CD4-positive, alpha-beta T cell (primary cell): ENCODE measurements around the gene TRIB2. TPM values are rescaled to one million over a fixed set of nuclear protein-coding genes. Genes with fewer than 3 reads are reported as not detected.

ENCODE experiments used
- ATAC-seq: fragments of 200-7000 bp; cut with Tn5 transposase; one replicate; pipeline ENCODE4 v1.10.0; 2022; ENCODE audit warnings: mild to moderate bottlenecking; ENCODE audit not compliant: poor library complexity
- CTCF ChIA-PET: fragments of 350-600 bp; sonication (Branson Sonifier 250); formaldehyde crosslinking; loops from one replicate; lab custom pipeline; 2021; ENCODE audit warnings: antibody characterized with exemption, inconsistent platforms; lab: Charles Lee
- POLR2A ChIA-PET: fragments of 350-600 bp; sonication (Branson Sonifier 250); formaldehyde crosslinking; loops from one replicate; lab custom pipeline; 2021; ENCODE audit warnings: antibody characterized with exemption, inconsistent platforms; lab: Charles Lee
- DNase-seq, 14 experiments: peaks; one replicate each; pipeline ENCODE4 v3.0.0-alpha.2; 2013 to 2020; ENCODE audit warnings: mixed read lengths in 2 of 14
- H3K27ac ChIP-seq, 2 donors: one replicate each; pipeline versions ENCODE4 v1.5.1 to v1.7.0; 2013; ENCODE audit warnings: low read length in 2 of 2, low read depth in 1 of 2, mild to moderate bottlenecking in 1 of 2
- H3K27me3 ChIP-seq, 2 experiments: 1 replicate in 1 of 2; 2 replicates in 1 of 2; pipeline versions ENCODE4 v1.6.1 to v1.7.0; 2013; ENCODE audit warnings: low read length in 2 of 2, control low read depth in 1 of 2, mild to moderate bottlenecking in 1 of 2, moderate library complexity in 1 of 2; ENCODE audit not compliant: insufficient read depth in 2 of 2, control insufficient read depth in 1 of 2
- H3K36me3 ChIP-seq: one replicate; pipeline ENCODE4 v1.6.1; 2013; ENCODE audit warnings: low read length, control low read depth; ENCODE audit not compliant: insufficient read depth
- H3K4me1 ChIP-seq: one replicate; pipeline ENCODE4 v1.6.1; 2013; ENCODE audit warnings: low read length, control low read depth; ENCODE audit not compliant: insufficient read depth
- H3K4me3 ChIP-seq: one replicate; pipeline ENCODE4 v1.5.1; 2013; ENCODE audit warnings: mild to moderate bottlenecking, low read length, moderate library complexity
- H3K9me3 ChIP-seq, 2 experiments: 1 replicate in 1 of 2; 2 replicates in 1 of 2; pipeline versions ENCODE4 v1.6.1 to v1.7.0; 2013; ENCODE audit warnings: low read length in 2 of 2, mild to moderate bottlenecking in 2 of 2, control low read depth in 1 of 2, moderate library complexity in 1 of 2; ENCODE audit not compliant: control insufficient read depth in 1 of 2, insufficient read depth in 1 of 2
- H3K27ac Mint-ChIP-seq: one replicate; pipeline ENCODE4 v1.8.0; 2020; ENCODE audit warnings: mixed read lengths
- H3K27me3 Mint-ChIP-seq: one replicate; pipeline ENCODE4 v1.8.0; 2021; ENCODE audit warnings: mixed read lengths
- H3K36me3 Mint-ChIP-seq: one replicate; pipeline ENCODE4 v1.8.0; 2021; ENCODE audit warnings: low read depth, mixed read lengths
- H3K4me1 Mint-ChIP-seq: one replicate; pipeline ENCODE4 v1.8.0; 2021; ENCODE audit warnings: low read depth, mixed read lengths
- H3K4me3 Mint-ChIP-seq: one replicate; pipeline ENCODE4 v1.8.0; 2020; ENCODE audit warnings: mild to moderate bottlenecking, mixed read lengths
- H3K9me3 Mint-ChIP-seq: one replicate; pipeline ENCODE4 v1.8.0; 2020; ENCODE audit warnings: mixed read lengths
- CTCF ChIP-seq: fragments of 200-600 bp; IDR thresholded peaks from one replicate; pipeline ENCODE4 v1.8.0; 2022; ENCODE audit warnings: antibody characterized with exemption, mild to moderate bottlenecking
- intact Hi-C, 2 experiments: fragments of 100-400 bp; cut with DNase I in 1 of 2; cut with micrococcal nuclease in 1 of 2; formaldehyde crosslinking; loops; one replicate each; pipeline versions ENCODE4 v1.15.1 to v1.9.0; 2023 to 2025; cut with DNase I, micrococcal nuclease
- total RNA-seq, 174 experiments: library from RNA in 2 of 174; stranded (reverse) in 2 of 174; gene quantifications; one replicate each; pipeline ENCODE4 v1.2.3 and lab custom pipeline; 2021 to 2026

Gene TRIB2
- total RNA-seq, 2 experiments from 2014 or later, result 91.3 to 102 TPM

DNA sequence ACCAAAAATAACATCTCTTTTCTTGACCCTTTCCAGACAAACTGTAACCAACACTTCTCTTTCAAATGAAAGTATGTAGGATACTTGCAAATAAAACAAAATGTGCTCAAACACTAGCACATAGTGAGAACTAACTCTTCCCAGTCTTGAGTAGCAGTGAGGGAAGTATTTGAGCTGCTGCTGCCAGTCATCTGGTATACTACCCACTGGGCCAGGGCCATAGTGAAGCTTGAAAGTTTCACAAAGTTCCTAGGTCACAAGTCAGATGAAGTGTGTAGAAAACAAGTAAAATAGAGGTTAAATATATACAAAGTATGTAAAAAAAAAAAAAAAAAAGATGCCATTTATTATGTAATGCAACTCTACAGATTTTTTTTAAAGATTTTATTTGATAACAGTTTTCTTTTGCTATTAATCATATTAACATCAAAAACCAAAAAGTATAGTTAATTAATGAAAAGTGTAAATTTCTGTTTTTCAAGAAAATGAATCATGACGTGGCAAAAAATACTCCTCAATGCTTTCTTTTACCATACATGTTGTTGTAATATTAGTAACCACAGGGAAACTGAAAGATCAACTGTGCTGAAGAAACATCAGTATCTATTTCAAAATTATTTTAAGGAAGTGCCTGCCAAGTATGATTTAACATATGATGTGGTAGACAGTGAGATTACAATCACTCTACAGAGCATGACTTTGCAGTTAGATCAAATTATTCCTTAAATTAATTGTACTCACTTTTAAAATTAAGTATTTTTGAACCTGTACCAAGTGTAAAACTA lies 21.6 kb upstream of the TRIB2 start:
- Mint-ChIP-seq H3K27me3 (no peaks in the 10 kb centered on the region), H3K9me3 (peaks cover 8% of the 10 kb centered on the region), H3K4me3 (no peak overlapping the region), H3K4me1 (no peaks in the 10 kb centered on the region), H3K27ac (no peak overlapping the region), H3K36me3 (no peaks in the 10 kb centered on the region)
- intact Hi-C loops, result no loop called here
- H3K9me3 ChIP-seq, result peaks cover 0 to 4% of the 10 kb centered on the region in 2 experiments
- ChIA-PET CTCF (no interaction called here), POLR2A (no interaction called here)
- no peak overlapping the region for H3K27ac ChIP-seq
- no peak overlapping the region for H3K4me3 ChIP-seq
- TF ChIP-seq CTCF, result no peak
- ATAC-seq (no peak), DNase-seq (peak in 1 of 14 experiments; percentile 17)
- no peaks in the 10 kb centered on the region for H3K27me3 ChIP-seq
- no peaks in the 10 kb centered on the region for H3K4me1 ChIP-seq
- H3K36me3 ChIP-seq, result no peaks in the 10 kb centered on the region

- Mint-ChIP-seq H3K36me3 (no peaks in the 10 kb centered on the region), H3K9me3 (no peaks in the 10 kb centered on the region), H3K4me3 (no peak overlapping the region), H3K4me1 (peaks cover 13% of the 10 kb centered on the region), H3K27ac (no peak overlapping the region), H3K27me3 (no peaks in the 10 kb centered on the region)
- POLR2A ChIA-PET, result no interaction called here
- no peak overlapping the region for H3K4me3 ChIP-seq
- peaks cover 6% of the 10 kb centered on the region for H3K4me1 ChIP-seq
- no peaks in the 10 kb centered on the region for H3K36me3 ChIP-seq
- H3K27ac ChIP-seq, result no peak overlapping the region
- intact Hi-C loops, result no loop called here
- DNase-seq (no peak), ATAC-seq (no peak)
- CTCF ChIA-PET, result interaction anchor here (1.4 kb wide), 1 partner anchor 10 kb away, joined by 3 read pairs; no protein-coding TSS in a partner anchor
- no peak for TF ChIP-seq CTCF
- H3K27me3 ChIP-seq, result no peaks in the 10 kb centered on the region
- peaks cover 0 to 2% of the 10 kb centered on the region in 2 experiments for H3K9me3 ChIP-seq
Measured at GRCh38 chr2:12697617-12698016, 19.1 kb upstream of the TRIB2 start.

DNA sequence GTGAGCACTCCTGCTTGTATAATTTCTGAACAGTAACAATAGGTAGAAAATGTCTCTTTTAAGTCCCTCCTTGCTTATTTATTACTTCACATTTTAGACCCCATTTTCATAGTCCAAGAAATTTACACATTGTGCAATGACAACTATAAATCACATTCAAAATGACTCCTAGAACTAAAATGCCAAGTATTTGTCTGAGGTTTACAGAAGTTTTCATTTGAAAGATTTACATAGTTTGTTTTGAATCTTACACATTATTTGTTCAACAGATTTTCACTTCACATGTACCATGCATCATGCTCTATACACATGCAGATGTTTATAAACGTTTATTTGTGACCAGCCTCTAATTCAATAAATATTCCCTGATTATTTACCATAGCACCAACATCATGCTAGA lies 15.7 kb upstream of the TRIB2 start:
- no peaks in the 10 kb centered on the region for H3K27me3 Mint-ChIP-seq
- Histone ChIP-seq H3K36me3 (no peaks in the 10 kb centered on the region), H3K4me1 (peaks cover 21% of the 10 kb centered on the region), H3K27me3 (no peaks in the 10 kb centered on the region), H3K27ac (no peak overlapping the region), H3K4me3 (no peak overlapping the region), H3K9me3 (no peaks in the 10 kb centered on the region)
- H3K27ac Mint-ChIP-seq, result no peak overlapping the region
- H3K4me1 Mint-ChIP-seq, result peaks cover 43% of the 10 kb centered on the region
- no peak for ATAC-seq
- H3K4me3 Mint-ChIP-seq, result no peak overlapping the region
- ChIA-PET POLR2A (no interaction called here), CTCF (interaction anchor here (2.4 kb wide), 1 partner anchor 15 kb away, joined by 7 read pairs; no protein-coding TSS in a partner anchor)
- no peak for TF ChIP-seq CTCF
- H3K36me3 Mint-ChIP-seq, result no peaks in the 10 kb centered on the region
- H3K9me3 Mint-ChIP-seq, result no peaks in the 10 kb centered on the region
- intact Hi-C loops, result no loop called here
- no peak for DNase-seq
